B cell (primary cell): Measurements from ENCODE around the gene YY1. TPM values are rescaled to one million over a fixed set of nuclear protein-coding genes. Genes with fewer than 3 reads are reported as not detected.

ENCODE experiments used
- ATAC-seq: fragments of 200-7000 bp; cut with Tn5 transposase; one replicate; pipeline ENCODE4 v1.10.0; 2021; ENCODE audit warnings: low read depth, mild to moderate bottlenecking, moderate number of reproducible peaks, moderate library complexity
- CTCF ChIA-PET: fragments of 350-600 bp; sonication (Branson Sonifier 250); formaldehyde crosslinking; loops from one replicate; lab custom pipeline; 2021; ENCODE audit warnings: antibody characterized with exemption, inconsistent platforms; lab: Charles Lee
- POLR2A ChIA-PET: fragments of 350-600 bp; sonication (Branson Sonifier 250); formaldehyde crosslinking; loops from one replicate; lab custom pipeline; 2021; ENCODE audit warnings: antibody characterized with exemption; lab: Charles Lee
- DNase-seq: peaks from one replicate; pipeline ENCODE4 v3.0.0; 2013
- H2AFZ ChIP-seq: 2 replicates; pipeline ENCODE4 v1.6.1; 2012; ENCODE audit warnings: mild to moderate bottlenecking, low read depth, low read length; ENCODE audit not compliant: insufficient read depth, poor library complexity, severe bottlenecking
- H3K27ac ChIP-seq, 2 donors: 1 replicate in 1 of 2; 2 replicates in 1 of 2; pipeline ENCODE4 v1.5.1; 2012 to 2013; ENCODE audit warnings: low read length in 2 of 2, mild to moderate bottlenecking in 2 of 2, moderate library complexity in 1 of 2
- H3K27me3 ChIP-seq, 4 experiments: fragments of 200-600 bp in 1 of 4; sonication (generic) in 1 of 4; replicated peaks in 1 of 4; 1 replicate in 2 of 4; 2 replicates in 2 of 4; pipeline versions ENCODE4 v1.6.1 to v1.7.0; 2013 to 2016; ENCODE audit warnings: low read length in 3 of 4, mild to moderate bottlenecking in 2 of 4, mixed read lengths in 1 of 4, moderate library complexity in 1 of 4; ENCODE audit not compliant: insufficient read depth in 4 of 4, control insufficient read depth in 3 of 4; ENCODE audit errors: control extremely low read depth in 1 of 4
- H3K36me3 ChIP-seq, 2 experiments: replicated peaks in 1 of 2; 1 replicate in 1 of 2; 2 replicates in 1 of 2; pipeline versions ENCODE4 v1.6.1 to v1.7.1; 2013; ENCODE audit warnings: low read length in 1 of 2; ENCODE audit not compliant: insufficient read depth in 2 of 2, control insufficient read depth in 1 of 2; ENCODE audit errors: control extremely low read depth in 1 of 2, extremely low read depth in 1 of 2
- H3K4me1 ChIP-seq, 2 donors: fragments of 200-600 bp in 1 of 2; sonication (generic) in 1 of 2; 1 replicate in 1 of 2; 2 replicates in 1 of 2; pipeline versions ENCODE4 v1.5.1 to v1.6.1; 2013 to 2017; ENCODE audit warnings: low read length in 2 of 2; ENCODE audit not compliant: control insufficient read depth in 2 of 2, insufficient read depth in 2 of 2
- H3K4me2 ChIP-seq: replicated peaks from 2 replicates; pipeline ENCODE3; 2012; ENCODE audit warnings: mild to moderate bottlenecking, low read depth, low read length; ENCODE audit not compliant: poor library complexity, severe bottlenecking
- H3K4me3 ChIP-seq, 5 experiments: fragments of 200-600 bp in 1 of 5; sonication (generic) in 1 of 5; 1 replicate in 3 of 5; 2 replicates in 2 of 5; pipeline versions ENCODE4 v1.5.1 to v1.7.0; 2011 to 2016; ENCODE audit warnings: low read length in 4 of 5, mild to moderate bottlenecking in 4 of 5, low read depth in 2 of 5, control low read depth in 1 of 5, moderate library complexity in 1 of 5; ENCODE audit not compliant: insufficient read depth in 1 of 5; ENCODE audit errors: control extremely low read depth in 1 of 5, extremely low read depth in 1 of 5
- H3K79me2 ChIP-seq: fragments of 200-600 bp; sonication (generic); one replicate; pipeline ENCODE4 v1.6.0; 2016; ENCODE audit warnings: low read length; ENCODE audit not compliant: control insufficient read depth, insufficient read depth
- H3K9ac ChIP-seq: fragments of 200-600 bp; sonication (generic); 2 replicates; pipeline ENCODE4 v1.6.1; 2017; ENCODE audit warnings: mild to moderate bottlenecking, low read length, moderate library complexity
- H3K9me3 ChIP-seq, 3 donors: one replicate each; pipeline versions ENCODE4 v1.6.1 to v1.7.1; 2013; ENCODE audit warnings: low read length in 2 of 3; ENCODE audit not compliant: control insufficient read depth in 2 of 3, insufficient read depth in 1 of 3; ENCODE audit errors: control extremely low read depth in 1 of 3
- H4K20me1 ChIP-seq: 2 replicates; pipeline ENCODE4 v1.6.0; 2012; ENCODE audit warnings: mild to moderate bottlenecking, low read length; ENCODE audit not compliant: insufficient read depth, control insufficient read depth, poor library complexity, severe bottlenecking
- H3K27ac Mint-ChIP-seq: one replicate; pipeline ENCODE4 v1.8.0; 2021; ENCODE audit warnings: mixed read lengths
- H3K27me3 Mint-ChIP-seq: one replicate; pipeline ENCODE4 v1.8.0; 2021; ENCODE audit warnings: mixed read lengths
- H3K4me1 Mint-ChIP-seq: one replicate; pipeline ENCODE4 v1.8.0; 2021; ENCODE audit warnings: mixed read lengths
- H3K4me3 Mint-ChIP-seq: one replicate; pipeline ENCODE4 v1.8.0; 2021; ENCODE audit warnings: mixed read lengths
- H3K9me3 Mint-ChIP-seq: one replicate; pipeline ENCODE4 v1.8.0; 2022; ENCODE audit warnings: mixed read lengths; ENCODE audit not compliant: insufficient read depth
- CTCF ChIP-seq: fragments of 200-600 bp; IDR thresholded peaks from one replicate; pipeline ENCODE4 v1.8.0; 2022; ENCODE audit warnings: antibody characterized with exemption, mild to moderate bottlenecking
- EZH2 ChIP-seq: IDR thresholded peaks from 2 replicates; pipeline ENCODE4 v1.6.1; 2012; ENCODE audit warnings: borderline replicate concordance, low read depth, mild to moderate bottlenecking, moderate library complexity, low read length; ENCODE audit not compliant: insufficient read depth, poor library complexity, severe bottlenecking
- WGBS: methylation state at CpG from one replicate; pipeline ENCODE4 v1.1.5; 2013; ENCODE audit warnings: missing lambda C conversion rate; ENCODE audit not compliant: insufficient coverage; 5-methylcytosine and 5-hydroxymethylcytosine counted together
- intact Hi-C: fragments of 100-400 bp; cut with micrococcal nuclease; formaldehyde crosslinking; loops from one replicate; pipeline ENCODE4 v1.10.0; 2022
- polyA plus RNA-seq: library from polyadenylated mRNA; depleted of rRNA; stranded (reverse); fragments of >200 nt; gene quantifications from 2 replicates; pipeline ENCODE4 v1.2.3, GENCODE V29; 2012
- total RNA-seq, 2 donors: library from RNA; stranded (reverse); fragments of 120-200 nt in 1 of 2; gene quantifications; 1 replicate in 1 of 2; 2 replicates in 1 of 2; pipeline versions ENCODE4 v1.2.3 to v1.2.4, GENCODE V29; 2013 to 2022

Gene YY1
- total and polyA plus RNA-seq, 2 donors (not counting 1 experiment from before 2014, with no cell fraction given) = 24.0 to 91.4 TPM

- Histone ChIP-seq H2AFZ (no peak overlapping the region), H3K9ac (no peak overlapping the region), H3K27ac (peak overlapping the region; percentile 31 to 34), H3K27me3 (no peaks in the 10 kb centered on the region), H3K4me2 (peak overlapping the region; percentile 29), H3K9me3 (peaks cover 0 to 8% (median 5%) of the 10 kb centered on the region in 3 donors), H3K79me2 (peaks cover 100% of the 10 kb centered on the region), H4K20me1 (peaks cover 78% of the 10 kb centered on the region), H3K36me3 (peaks cover 0 to 2% of the 10 kb centered on the region in 2 experiments), H3K4me3 (no peak overlapping the region), H3K4me1 (peaks cover 61% of the 10 kb centered on the region in 2 donors)
- POLR2A ChIA-PET = no interaction called here
- WGBS = 0% methylated on average over 1 of the region's 3 CpGs
- ATAC-seq = peak; percentile 72
- H3K4me1 Mint-ChIP-seq = peaks cover 69% of the 10 kb centered on the region
- intact Hi-C loops = loop anchor here (2.0 kb wide), 1 partner anchor 16 kb away; no protein-coding TSS in a partner anchor
- CTCF ChIA-PET = interaction anchor here (1.2 kb wide), 1 partner anchor 41 kb away, joined by 3 read pairs; no protein-coding TSS in a partner anchor
- peak; percentile 63 for DNase-seq
- peak overlapping the region; percentile 72 for H3K27ac Mint-ChIP-seq
- peak overlapping the region; percentile 62 for H3K4me3 Mint-ChIP-seq
- no peaks in the 10 kb centered on the region for H3K27me3 Mint-ChIP-seq
- TF ChIP-seq EZH2 (no peak), CTCF (no peak)
- peaks cover 3% of the 10 kb centered on the region for H3K9me3 Mint-ChIP-seq
Measured at GRCh38 chr14:100256339-100256895, 17.5 kb downstream of the YY1 start.

GRCh38 chr14:100261621-100262020 lies 22.7 kb downstream of the YY1 start:
- no peak for ATAC-seq
- Histone ChIP-seq H3K79me2 (peaks cover 100% of the 10 kb centered on the region), H2AFZ (no peak overlapping the region), H3K4me1 (peaks cover 42 to 43% of the 10 kb centered on the region in 2 donors), H3K4me3 (no peak overlapping the region), H4K20me1 (peaks cover 93% of the 10 kb centered on the region), H3K27ac (peak overlapping the region in 1 of 2 donors; percentile 62), H3K9ac (no peak overlapping the region), H3K27me3 (no peaks in the 10 kb centered on the region), H3K9me3 (peaks cover 0 to 8% (median 5%) of the 10 kb centered on the region in 3 donors), H3K36me3 (peaks cover 6 to 21% of the 10 kb centered on the region in 2 experiments), H3K4me2 (no peak overlapping the region)
- 50% methylated on average over 1 of the region's 3 CpGs for whole genome bisulfite sequencing
- Mint-ChIP-seq H3K4me1 (peaks cover 70% of the 10 kb centered on the region), H3K9me3 (peaks cover under 1% of the 10 kb centered on the region), H3K27ac (peak overlapping the region; percentile 6), H3K4me3 (peak overlapping the region; percentile 1), H3K27me3 (no peaks in the 10 kb centered on the region)
- TF ChIP-seq CTCF = no peak
- no peak for TF ChIP-seq EZH2
- ChIA-PET CTCF (interaction anchor here (0.6 to 0.7 kb wide), 2 partner anchors 18 to 19 kb away, joined by 3 read pairs; no protein-coding TSS in a partner anchor), POLR2A (no interaction called here)
- intact Hi-C loops = no loop called here
- no peak for DNase-seq
